GM21576 (cell line): ENCODE data around the gene WNT7B.

Experiments used
- ATAC-seq: cut with Tn5 transposase; IDR thresholded peaks from one replicate; pipeline ENCODE4 v1.9.1; 2021; ENCODE audit warnings: mild to moderate bottlenecking, moderate library complexity; ENCODE audit not compliant: unreplicated experiment

WNT7B gene

GRCh38 chr22:45960477-45961386 is 16.2 kb downstream of the WNT7B start:
- no peak for ATAC-seq

GRCh38 chr22:45959719-45960476 is 17.1 kb downstream of the WNT7B start:
- ATAC-seq = no peak

- ATAC-seq = no peak
Measured at GRCh38 chr22:45958971-45959370, 18.0 kb downstream of the WNT7B start.

DNA sequence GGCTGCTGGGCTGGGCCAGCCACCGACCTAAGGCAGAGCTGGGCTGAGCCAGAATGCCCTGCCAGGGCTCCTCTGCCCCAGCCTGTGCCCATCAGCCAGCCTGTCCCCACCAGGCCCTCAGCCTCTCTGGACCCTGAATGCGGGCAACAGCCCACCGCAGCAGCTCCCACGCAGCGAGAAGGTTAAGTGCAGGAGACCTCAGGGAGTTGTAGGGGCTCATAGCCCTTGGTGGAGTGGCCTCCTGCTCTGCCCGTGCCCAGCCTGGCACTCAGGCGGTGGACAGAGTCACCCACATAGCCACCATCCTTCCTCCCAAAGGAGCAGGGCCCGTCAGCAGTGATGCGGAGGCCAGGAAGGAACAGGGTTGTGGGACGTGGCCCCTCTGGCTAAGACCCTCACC is 19.1 kb downstream of the WNT7B start:
- no peak for ATAC-seq

DNA sequence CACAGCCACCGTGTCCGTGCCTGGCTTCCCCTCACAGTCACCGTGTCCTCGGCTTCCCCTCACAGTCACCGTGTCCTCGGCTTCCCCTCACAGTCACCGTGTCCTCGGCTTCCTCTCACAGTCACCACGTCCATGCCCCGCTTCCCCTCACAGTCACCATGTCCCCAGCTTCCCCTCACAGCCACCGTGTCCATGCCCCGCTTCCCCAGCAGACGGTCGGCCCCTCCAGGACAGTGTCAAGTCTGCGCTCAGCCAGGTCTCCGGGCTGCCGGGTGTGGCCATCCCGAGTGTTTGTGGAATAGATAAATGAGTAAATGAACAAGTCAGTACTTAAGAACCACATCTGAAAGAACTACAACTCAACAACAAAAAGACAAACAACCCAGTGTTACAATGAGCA is 23.8 kb downstream of the WNT7B start:
- no peak for ATAC-seq

DNA sequence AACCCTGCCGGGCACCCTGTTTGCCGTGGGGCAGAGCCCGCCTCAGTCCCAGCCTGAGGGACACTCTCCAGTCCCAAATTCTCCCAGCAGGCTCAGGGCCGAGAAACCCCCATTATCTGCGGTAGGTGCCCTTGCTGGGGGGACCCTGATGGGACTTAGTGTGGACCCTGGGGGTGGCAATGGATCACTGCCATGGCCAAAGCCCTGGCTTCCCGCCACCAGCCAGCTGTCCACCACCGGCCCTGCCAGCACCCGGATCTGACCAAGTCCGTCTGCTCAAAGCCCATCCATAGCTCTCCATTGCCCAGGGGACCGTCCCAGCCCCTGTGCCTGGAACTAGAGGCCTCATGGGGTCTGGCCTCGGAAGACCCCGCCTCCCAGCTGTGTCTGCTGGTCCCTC is 24.4 kb downstream of the WNT7B start:
- no peak for ATAC-seq

DNA sequence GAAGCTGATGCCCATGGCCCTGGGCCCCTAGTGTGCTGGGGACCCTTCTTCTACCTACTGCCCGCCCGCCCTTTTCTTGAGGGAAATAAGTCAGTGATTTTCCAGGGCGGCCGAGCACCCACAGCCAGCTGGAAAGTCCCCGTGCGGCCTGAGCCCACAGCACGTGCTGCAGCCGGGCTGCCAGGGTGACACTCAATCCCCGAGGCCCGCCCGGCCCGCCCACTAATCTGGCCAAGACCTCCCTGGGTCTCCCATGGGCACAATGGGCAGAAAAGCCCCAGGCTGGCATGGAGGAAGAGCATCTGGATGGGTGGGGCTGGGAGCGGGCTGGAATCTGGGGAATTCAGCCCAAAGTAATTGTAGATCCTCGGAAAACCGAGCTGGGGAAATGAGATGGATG is 24.8 kb downstream of the WNT7B start:
- no peak for ATAC-seq

- no peak for ATAC-seq
Measured at GRCh38 chr22:45949891-45950290, 27.1 kb downstream of the WNT7B start.

DNA sequence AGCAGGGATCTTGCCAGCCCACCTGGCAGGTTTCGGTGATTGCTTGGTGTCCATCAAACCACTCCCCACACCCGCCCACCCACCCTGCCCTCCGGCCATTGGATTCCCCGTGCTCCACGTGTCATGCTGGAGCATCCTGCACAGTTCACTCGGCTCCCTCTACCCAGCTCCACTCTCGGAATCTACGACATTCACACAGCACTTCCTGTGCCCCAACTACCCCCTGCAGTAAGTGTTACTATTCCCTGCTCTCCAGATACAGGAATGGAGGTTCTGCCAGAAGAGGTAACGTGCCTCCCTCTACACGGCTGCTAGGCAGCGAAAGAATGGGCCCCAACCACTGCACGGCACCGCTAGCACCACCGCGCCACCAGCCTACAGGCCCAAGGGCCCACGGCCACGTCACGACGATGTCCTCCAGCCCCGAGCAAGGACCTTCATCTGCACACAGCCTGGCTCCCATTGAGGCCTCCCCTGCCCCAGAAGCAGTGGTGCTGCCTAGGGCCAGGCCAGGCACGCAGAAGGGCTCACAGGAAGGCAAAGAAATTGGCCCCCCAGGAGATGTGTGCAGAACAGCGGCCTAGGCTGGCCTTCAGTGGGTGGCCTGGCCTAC is 27.6 kb downstream of the WNT7B start:
- ATAC-seq = no peak

- ATAC-seq = no peak
Measured at GRCh38 chr22:45948081-45948648, 28.8 kb downstream of the WNT7B start.

GRCh38 chr22:45946805-45947600 is 30.0 kb downstream of the WNT7B start:
- no peak for ATAC-seq

GRCh38 chr22:45945621-45946106 is 31.3 kb downstream of the WNT7B start:
- no peak for ATAC-seq

- no peak for ATAC-seq
Measured at GRCh38 chr22:45942787-45943493, 34.0 kb downstream of the WNT7B start.

DNA sequence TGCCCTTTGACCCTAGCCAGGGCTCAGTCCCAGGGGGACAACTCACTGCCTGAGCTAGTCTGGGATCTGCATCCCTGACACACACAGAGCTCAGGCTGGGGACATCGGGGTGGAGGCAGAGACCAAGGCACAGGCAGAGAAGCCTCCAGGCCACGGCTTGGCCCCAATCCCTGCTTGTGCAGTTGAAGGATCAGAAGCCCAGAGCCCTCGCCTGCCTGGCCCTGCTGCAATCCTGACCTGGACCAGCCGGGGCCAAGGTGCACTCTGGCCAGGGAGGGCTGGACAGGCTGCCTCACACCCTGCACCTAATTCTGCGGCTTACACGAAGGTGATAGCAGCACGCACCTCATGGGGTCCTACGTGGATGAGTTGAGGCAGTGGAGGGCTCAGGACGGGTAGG is 34.6 kb downstream of the WNT7B start:
- no peak for ATAC-seq

- no peak for ATAC-seq
Measured at GRCh38 chr22:45938913-45939312, 38.0 kb downstream of the WNT7B start.

- no peak for ATAC-seq
Measured at GRCh38 chr22:45937960-45938359, 39.0 kb downstream of the WNT7B start.

DNA sequence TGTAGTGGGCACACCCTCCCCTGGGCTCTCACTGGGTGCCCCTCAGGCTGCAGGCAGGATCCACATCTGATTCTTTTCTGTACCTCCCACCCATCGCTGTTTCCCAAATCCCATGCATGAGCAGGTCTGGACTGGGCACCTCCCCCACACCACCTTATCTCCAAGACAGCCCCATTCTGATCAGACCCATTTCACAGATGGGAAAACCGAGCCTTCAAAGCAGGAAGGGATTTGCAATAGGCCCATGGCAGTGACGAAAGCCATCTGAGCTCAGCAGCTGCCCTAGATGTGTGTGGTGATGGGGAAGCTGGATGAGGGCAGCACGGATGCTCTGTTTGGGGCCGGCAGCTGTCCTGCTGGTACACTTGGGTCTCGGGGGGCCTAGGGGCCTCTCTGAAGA is 41.4 kb downstream of the WNT7B start:
- no peak for ATAC-seq

GRCh38 chr22:45934659-45935341 is 42.2 kb downstream of the WNT7B start:
- ATAC-seq = no peak

DNA sequence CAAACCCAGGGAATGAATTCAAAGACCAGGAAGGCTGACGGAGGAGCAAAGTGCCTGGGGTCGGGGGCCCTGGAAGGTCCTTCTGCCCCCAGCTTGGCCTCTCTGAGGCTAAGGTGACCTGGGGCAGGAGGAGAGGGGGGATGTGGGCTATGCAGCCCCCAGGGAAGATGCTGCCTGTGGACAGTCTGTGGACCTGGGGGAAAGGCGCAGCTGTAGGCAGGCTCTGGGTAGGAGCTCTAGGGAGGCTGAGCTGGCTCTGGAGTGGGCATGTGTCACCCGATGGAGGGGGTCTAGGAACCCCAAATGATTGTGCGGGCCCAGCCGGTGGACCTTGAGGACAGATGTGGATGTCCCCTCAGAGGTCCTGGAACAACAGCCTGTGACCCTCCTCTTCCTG is 42.8 kb downstream of the WNT7B start:
- no peak for ATAC-seq
